ENCODE results near the gene IKZF2. TPM values are rescaled to one million over a fixed set of nuclear protein-coding genes. Genes with fewer than 3 reads are reported as not detected.

Gene IKZF2
- total and polyA plus RNA-seq, 4 donors: 0.35 to 4.7 (median 2.5) TPM

DNA sequence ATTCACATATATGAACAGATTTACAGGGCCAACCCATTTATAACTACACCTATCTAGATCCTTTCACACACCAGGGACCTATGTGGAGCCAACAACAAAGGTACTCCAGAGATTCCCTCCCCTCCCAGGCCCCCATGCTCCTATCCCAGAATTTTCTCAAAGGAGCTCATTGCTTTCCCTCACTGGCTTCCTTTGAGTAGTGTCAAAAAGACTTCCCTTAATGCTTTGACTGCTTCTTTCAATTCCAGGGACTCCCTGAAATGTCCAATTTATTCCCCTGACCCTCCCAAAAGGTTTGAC, 46.6 kb downstream of the IKZF2 start:
- Histone ChIP-seq H3K4me1 (ENCODE audit: control insufficient read depth in 4 of 4, insufficient read depth in 4 of 4, low read length in 3 of 4) (peaks cover 0 to 10% (median 0%) of the 10 kb centered on the region in 4 donors), H3K9ac (ENCODE audit: low read depth in 1 of 2, low read length in 2 of 2) (no peak overlapping the region), H3K27ac (ENCODE audit: low read depth in 1 of 2, low read length in 2 of 2) (no peak overlapping the region), H3K9me3 (ENCODE audit: control insufficient read depth in 4 of 4, low read length in 3 of 4) (no peaks in the 10 kb centered on the region), H3K4me3 (ENCODE audit: low read depth in 1 of 3, low read length in 3 of 3) (no peak overlapping the region), H3K36me3 (ENCODE audit: control insufficient read depth in 4 of 4, insufficient read depth in 3 of 4, low read depth in 1 of 4, low read length in 3 of 4) (no peaks in the 10 kb centered on the region), H3K27me3 (ENCODE audit: control insufficient read depth in 4 of 4, insufficient read depth in 4 of 4, low read length in 3 of 4) (no peaks in the 10 kb centered on the region)
- TF ChIP-seq SP1 (IDR thresholded peaks at IDR 0.05): no peak
- TF ChIP-seq, protein P1, sequence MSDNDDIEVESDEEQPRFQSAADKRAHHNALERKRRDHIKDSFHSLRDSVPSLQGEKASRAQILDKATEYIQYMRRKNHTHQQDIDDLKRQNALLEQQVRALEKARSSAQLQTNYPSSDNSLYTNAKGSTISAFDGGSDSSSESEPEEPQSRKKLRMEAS (IDR thresholded peaks at IDR 0.05): no peak
- no peak for TF ChIP-seq FOXA2 (IDR thresholded peaks at IDR 0.05)
- no peak for TF ChIP-seq NR2F2 (IDR thresholded peaks at IDR 0.05)
- TF ChIP-seq FOXA1 (IDR thresholded peaks at IDR 0.05): no peak
- no peak for TF ChIP-seq EGR1 (IDR thresholded peaks at IDR 0.05; ENCODE audit: low read depth in 2 of 2)
- no peak for TF ChIP-seq RAD21 (IDR thresholded peaks at IDR 0.05)
- TF ChIP-seq, protein P2, sequence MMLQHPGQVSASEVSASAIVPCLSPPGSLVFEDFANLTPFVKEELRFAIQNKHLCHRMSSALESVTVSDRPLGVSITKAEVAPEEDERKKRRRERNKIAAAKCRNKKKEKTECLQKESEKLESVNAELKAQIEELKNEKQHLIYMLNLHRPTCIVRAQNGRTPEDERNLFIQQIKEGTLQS (IDR thresholded peaks at IDR 0.05): no peak
- TF ChIP-seq, protein P3, sequence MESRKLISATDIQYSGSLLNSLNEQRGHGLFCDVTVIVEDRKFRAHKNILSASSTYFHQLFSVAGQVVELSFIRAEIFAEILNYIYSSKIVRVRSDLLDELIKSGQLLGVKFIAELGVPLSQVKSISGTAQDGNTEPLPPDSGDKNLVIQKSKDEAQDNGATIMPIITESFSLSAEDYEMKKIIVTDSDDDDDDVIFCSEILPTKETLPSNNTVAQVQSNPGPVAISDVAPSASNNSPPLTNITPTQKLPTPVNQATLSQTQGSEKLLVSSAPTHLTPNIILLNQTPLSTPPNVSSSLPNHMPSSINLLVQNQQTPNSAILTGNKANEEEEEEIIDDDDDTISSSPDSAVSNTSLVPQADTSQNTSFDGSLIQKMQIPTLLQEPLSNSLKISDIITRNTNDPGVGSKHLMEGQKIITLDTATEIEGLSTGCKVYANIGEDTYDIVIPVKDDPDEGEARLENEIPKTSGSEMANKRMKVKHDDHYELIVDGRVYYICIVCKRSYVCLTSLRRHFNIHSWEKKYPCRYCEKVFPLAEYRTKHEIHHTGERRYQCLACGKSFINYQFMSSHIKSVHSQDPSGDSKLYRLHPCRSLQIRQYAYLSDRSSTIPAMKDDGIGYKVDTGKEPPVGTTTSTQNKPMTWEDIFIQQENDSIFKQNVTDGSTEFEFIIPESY (IDR thresholded peaks at IDR 0.05): no peak
- TF ChIP-seq, protein P4, sequence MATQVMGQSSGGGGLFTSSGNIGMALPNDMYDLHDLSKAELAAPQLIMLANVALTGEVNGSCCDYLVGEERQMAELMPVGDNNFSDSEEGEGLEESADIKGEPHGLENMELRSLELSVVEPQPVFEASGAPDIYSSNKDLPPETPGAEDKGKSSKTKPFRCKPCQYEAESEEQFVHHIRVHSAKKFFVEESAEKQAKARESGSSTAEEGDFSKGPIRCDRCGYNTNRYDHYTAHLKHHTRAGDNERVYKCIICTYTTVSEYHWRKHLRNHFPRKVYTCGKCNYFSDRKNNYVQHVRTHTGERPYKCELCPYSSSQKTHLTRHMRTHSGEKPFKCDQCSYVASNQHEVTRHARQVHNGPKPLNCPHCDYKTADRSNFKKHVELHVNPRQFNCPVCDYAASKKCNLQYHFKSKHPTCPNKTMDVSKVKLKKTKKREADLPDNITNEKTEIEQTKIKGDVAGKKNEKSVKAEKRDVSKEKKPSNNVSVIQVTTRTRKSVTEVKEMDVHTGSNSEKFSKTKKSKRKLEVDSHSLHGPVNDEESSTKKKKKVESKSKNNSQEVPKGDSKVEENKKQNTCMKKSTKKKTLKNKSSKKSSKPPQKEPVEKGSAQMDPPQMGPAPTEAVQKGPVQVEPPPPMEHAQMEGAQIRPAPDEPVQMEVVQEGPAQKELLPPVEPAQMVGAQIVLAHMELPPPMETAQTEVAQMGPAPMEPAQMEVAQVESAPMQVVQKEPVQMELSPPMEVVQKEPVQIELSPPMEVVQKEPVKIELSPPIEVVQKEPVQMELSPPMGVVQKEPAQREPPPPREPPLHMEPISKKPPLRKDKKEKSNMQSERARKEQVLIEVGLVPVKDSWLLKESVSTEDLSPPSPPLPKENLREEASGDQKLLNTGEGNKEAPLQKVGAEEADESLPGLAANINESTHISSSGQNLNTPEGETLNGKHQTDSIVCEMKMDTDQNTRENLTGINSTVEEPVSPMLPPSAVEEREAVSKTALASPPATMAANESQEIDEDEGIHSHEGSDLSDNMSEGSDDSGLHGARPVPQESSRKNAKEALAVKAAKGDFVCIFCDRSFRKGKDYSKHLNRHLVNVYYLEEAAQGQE (IDR thresholded peaks at IDR 0.05): no peak
- no peak for TF ChIP-seq HNF4A (conservative IDR thresholded peaks at IDR 0.05)
- no peak for TF ChIP-seq TAF1 (conservative IDR thresholded peaks at IDR 0.05)
- TF ChIP-seq HNF4G (IDR thresholded peaks at IDR 0.05): no peak
- no peak for TF ChIP-seq JUND (IDR thresholded peaks at IDR 0.05)
- TF ChIP-seq YY1 (IDR thresholded peaks at IDR 0.05): no peak
- DNase-seq (ENCODE audit: low spot score): no peak

DNA sequence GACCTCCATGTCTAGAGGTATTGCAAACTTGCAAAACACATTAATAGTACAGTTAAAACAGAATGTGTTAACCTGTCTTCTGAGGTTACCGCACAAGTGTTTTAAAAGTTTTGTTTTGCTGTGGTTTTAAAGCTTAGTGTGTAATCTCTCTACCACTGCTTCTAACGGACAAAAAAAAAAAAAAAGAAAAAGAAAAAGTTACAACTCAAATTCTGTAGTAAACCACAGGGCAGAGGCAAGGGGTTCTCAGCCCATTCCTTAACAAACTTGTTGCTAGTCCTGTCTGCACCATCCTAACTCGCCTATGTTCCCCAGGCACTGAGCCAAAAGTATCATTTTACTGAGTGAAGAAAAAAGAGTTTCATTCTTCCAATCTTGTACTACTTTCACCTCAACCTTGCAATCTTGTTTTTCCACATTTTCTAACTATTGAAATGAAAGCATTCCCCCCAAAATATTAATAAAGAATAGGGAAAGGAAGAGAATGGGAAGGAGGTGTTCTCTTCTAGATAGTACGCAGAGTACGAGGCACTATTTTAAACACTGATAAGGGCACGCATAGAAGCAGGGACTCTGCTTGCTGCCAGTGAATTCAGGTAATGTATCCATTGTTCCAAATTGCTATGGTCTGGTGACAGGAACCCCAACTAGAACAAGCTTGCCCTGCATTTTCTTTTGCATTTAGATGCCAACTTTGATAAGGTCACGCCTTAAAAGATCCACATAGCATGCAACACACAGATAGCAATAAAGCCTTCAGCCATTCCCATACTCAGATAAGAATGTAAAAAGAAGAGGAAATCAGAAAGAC, 47.1 kb downstream of the IKZF2 start:
- Histone ChIP-seq H3K4me1 (ENCODE audit: control insufficient read depth in 4 of 4, insufficient read depth in 4 of 4, low read length in 3 of 4) (peaks cover 0 to 10% (median 0%) of the 10 kb centered on the region in 4 donors), H3K4me3 (ENCODE audit: low read depth in 1 of 3, low read length in 3 of 3) (no peak overlapping the region), H3K9me3 (ENCODE audit: control insufficient read depth in 4 of 4, low read length in 3 of 4) (no peaks in the 10 kb centered on the region), H3K27ac (ENCODE audit: low read depth in 1 of 2, low read length in 2 of 2) (no peak overlapping the region), H3K36me3 (ENCODE audit: control insufficient read depth in 4 of 4, insufficient read depth in 3 of 4, low read depth in 1 of 4, low read length in 3 of 4) (no peaks in the 10 kb centered on the region), H3K27me3 (ENCODE audit: control insufficient read depth in 4 of 4, insufficient read depth in 4 of 4, low read length in 3 of 4) (no peaks in the 10 kb centered on the region), H3K9ac (ENCODE audit: low read depth in 1 of 2, low read length in 2 of 2) (no peak overlapping the region)
- DNase-seq (ENCODE audit: low spot score): no peak
- TF ChIP-seq, protein P5, sequence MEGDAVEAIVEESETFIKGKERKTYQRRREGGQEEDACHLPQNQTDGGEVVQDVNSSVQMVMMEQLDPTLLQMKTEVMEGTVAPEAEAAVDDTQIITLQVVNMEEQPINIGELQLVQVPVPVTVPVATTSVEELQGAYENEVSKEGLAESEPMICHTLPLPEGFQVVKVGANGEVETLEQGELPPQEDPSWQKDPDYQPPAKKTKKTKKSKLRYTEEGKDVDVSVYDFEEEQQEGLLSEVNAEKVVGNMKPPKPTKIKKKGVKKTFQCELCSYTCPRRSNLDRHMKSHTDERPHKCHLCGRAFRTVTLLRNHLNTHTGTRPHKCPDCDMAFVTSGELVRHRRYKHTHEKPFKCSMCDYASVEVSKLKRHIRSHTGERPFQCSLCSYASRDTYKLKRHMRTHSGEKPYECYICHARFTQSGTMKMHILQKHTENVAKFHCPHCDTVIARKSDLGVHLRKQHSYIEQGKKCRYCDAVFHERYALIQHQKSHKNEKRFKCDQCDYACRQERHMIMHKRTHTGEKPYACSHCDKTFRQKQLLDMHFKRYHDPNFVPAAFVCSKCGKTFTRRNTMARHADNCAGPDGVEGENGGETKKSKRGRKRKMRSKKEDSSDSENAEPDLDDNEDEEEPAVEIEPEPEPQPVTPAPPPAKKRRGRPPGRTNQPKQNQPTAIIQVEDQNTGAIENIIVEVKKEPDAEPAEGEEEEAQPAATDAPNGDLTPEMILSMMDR (IDR thresholded peaks at IDR 0.05; ENCODE audit: low read depth, low read length, missing input control): no peak
- TF ChIP-seq HNF4A (conservative IDR thresholded peaks at IDR 0.05): no peak
- no peak for TF ChIP-seq SP1 (IDR thresholded peaks at IDR 0.05)
- TF ChIP-seq TAF1 (conservative IDR thresholded peaks at IDR 0.05): no peak
- TF ChIP-seq, protein P1 (IDR thresholded peaks at IDR 0.05): no peak
- no peak for TF ChIP-seq RXRA (IDR thresholded peaks at IDR 0.05)
- TF ChIP-seq NR2F2 (IDR thresholded peaks at IDR 0.05): no peak
- TF ChIP-seq, protein P2 (IDR thresholded peaks at IDR 0.05): no peak
- TF ChIP-seq EGR1 (IDR thresholded peaks at IDR 0.05; ENCODE audit: low read depth in 2 of 2): no peak
- TF ChIP-seq, protein P4 (IDR thresholded peaks at IDR 0.05): no peak
- TF ChIP-seq GABPA (IDR thresholded peaks at IDR 0.05 in 1 of 2, conservative IDR thresholded peaks at IDR 0.05 in 1 of 2): no peak
- TF ChIP-seq FOXA2 (IDR thresholded peaks at IDR 0.05): no peak
- TF ChIP-seq RAD21 (IDR thresholded peaks at IDR 0.05): no peak
- TF ChIP-seq YY1 (IDR thresholded peaks at IDR 0.05): no peak
- WGBS: 58% methylated on average over 7 of the region's 7 CpGs
